Medulla oblongata (tissue), 1 donor: ENCODE data around the gene AMBRA1.
A peak's percentile ranks its signal among the peaks of the same experiment; 100 is the strongest.

Experiments
- DNase-seq: peaks from one replicate; pipeline ENCODE4 v3.0.0-alpha.2; 2015; ENCODE audit errors: extremely low spot score

AMBRA1 gene

DNA sequence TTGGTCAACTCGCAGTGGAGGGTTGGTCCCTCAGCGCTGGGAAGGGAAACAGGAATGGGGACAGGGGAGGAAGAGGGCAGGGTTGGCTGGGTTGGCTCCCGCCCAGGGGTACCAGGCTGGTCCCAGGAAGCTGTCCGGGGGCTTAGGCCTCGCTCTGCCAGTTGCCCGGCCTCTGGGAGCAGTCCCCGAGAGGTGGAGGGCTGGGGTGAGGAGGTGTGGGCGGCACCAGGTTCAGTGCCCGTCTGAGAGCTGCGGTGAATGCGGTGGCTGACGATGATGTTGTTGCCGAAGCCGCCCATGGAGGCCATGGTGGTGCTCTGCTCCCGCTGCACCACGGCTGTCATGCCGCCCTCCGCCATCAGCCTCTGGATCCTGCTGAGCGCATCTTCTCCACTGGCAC is 196.3 kb downstream of the AMBRA1 start:
- no peak for DNase-seq

DNA sequence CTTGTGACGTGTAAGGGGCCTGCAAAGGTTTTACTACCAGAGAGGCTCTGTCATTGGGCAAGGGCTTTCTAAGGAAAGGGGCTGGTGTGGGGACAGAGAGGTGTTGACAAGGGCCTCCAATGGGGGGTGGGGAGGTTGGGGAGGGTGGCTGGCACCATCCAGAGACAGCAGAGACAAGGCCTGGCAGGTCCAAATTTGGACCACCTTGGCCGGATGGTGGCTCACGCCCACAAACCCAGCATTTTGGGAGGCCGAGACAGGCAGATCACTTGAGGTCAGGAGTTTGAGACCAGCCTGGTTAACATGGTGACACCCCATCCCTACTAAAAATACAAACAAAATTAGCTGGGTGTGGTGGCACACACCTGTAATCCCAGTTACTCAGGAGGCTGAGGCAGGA is 200.1 kb downstream of the AMBRA1 start:
- no peak for DNase-seq

DNA sequence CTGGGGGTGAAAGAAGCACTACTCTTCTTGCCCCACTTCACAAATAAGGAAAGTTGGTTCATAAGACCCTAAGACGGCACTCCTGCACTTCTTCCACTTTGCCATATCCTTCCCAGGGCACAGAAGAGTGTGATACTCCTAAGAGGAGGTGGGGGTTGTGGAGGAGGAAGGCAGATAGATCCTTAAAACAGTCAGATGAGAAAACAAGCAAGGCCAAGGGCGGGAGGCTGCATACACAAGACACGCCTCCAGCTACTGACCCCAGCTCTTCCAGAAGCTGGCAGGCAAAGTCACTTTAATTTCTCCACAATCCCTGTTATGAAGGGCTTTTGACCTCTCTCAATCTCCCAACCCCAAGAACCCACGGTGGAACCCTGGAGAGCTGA is 200.6 kb downstream of the AMBRA1 start:
- DNase-seq = no peak

- DNase-seq = peak; percentile 77
Observed at GRCh38 chr11:46392421-46393230, 201.2 kb downstream of the AMBRA1 start.

- no peak for DNase-seq
Observed at GRCh38 chr11:46391578-46392420, 202.0 kb downstream of the AMBRA1 start, which contains the start of gene CHRM4. Gene CHRM4, minus strand, starts transcription at chr11:46391776. Its CDS starts 5,219 bp downstream, at chr11:46386557.

DNA sequence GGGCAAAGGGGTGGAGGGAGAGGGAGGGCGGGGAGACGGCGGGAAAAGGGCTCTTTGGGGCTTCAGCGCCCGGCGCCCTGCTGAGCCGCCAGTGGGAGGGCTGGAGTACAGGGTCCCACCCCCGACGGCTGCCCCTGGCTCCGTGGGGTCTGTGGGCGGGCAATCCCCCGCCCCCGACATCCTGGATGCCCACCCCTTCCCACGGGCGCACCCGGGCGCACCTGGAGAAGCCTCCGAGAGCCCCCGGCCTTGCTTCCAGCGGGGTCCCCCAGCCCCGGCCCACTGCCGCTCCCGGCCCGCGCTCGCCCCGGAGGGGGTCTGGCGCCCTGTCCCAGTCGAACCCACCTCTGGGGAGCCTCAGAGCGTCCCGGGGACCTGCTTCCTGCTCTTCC is 202.6 kb downstream of the AMBRA1 start:
- DNase-seq = no peak

DNA sequence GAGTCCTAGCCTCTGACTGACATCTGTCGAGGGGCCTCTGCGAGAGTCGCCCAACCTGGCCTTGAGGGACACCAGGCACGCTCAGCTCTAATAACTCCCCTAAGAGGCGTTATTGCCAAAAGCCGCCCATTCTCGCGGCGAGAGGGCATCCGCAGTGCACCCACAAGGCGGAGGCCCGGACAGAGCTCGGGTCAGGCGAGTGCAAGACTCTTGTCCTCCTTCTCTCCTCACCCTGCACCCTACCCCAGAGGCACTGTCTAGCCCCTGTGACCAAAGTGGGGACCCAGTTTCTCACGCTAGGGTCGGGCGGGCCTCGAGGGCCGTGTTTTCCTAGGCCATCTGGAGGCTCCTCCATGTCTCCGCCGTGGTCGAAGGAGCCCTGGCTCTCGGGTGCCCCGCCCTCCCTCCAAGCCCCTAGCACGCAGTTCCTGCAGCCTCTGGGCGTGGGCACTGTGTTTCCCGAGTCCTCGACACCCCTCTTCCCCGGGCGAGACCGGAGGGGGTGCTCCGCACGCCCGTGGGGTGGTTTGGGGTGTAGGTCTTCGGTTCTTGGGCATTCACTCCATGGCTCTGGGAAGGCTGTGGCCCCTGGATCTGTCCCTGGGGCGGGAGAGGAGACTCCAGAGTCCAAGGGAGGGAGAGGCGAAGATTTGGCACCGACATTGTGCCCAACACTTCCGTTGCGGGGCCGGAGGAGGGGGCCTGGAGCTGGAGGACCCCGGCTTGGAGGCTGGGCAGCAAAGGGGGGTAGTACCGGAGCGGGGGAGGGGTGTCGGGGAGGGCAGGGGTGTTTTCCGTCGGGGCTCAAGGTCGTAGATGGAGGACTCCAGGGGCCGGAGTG is 203.3 kb downstream of the AMBRA1 start:
- DNase-seq = no peak

DNA sequence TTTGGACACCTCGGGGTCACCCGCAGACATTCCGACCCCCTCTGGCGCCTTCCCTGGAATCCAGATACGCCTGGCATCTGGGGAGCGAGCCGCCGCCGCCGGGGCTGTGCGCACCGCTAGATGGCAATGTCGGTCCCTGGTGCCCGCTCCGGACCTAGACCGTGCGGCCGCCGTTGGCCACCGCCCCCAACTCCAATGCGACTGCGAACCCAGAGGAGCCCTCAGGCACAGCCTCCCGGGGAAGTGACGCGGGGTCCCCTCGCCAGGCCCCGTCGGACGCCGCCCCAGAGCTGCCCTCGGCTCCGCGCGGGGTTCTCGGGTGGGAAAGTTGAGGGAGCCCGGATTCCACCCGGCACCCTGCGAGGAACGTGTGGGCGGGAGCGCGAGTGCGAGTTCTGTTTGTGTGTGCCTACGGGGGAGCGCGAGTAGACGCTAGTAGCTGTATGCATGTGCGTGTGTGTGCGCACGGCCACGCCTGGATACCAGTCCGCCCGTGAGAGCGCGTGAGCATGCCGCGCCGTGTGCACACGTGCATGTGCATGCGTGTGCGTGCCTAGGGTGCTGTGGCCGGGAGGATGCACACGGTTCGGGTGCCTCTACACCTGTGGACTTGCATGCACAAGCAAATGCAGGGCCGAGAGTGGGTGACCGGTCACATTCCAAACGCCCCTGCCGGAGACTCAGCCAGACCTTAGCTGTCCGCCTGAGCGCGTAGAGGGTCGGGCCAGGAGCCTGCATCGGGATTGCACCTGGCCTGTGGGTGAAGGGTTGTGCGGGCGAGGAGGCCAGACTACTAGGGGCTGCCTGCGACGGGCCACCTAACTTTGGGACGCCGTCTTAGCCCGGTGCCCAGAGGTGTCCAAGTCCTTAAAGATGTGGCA is 204.1 kb downstream of the AMBRA1 start:
- peak; percentile 49 for DNase-seq

- DNase-seq = no peak
Observed at GRCh38 chr11:46388619-46389449, 205.0 kb downstream of the AMBRA1 start.

GRCh38 chr11:46387919-46388618 is 205.8 kb downstream of the AMBRA1 start:
- DNase-seq = no peak

- DNase-seq = no peak
Observed at GRCh38 chr11:46387456-46387855, 206.4 kb downstream of the AMBRA1 start.

- DNase-seq = no peak
Observed at GRCh38 chr11:46386674-46387073, 207.1 kb downstream of the AMBRA1 start.

DNA sequence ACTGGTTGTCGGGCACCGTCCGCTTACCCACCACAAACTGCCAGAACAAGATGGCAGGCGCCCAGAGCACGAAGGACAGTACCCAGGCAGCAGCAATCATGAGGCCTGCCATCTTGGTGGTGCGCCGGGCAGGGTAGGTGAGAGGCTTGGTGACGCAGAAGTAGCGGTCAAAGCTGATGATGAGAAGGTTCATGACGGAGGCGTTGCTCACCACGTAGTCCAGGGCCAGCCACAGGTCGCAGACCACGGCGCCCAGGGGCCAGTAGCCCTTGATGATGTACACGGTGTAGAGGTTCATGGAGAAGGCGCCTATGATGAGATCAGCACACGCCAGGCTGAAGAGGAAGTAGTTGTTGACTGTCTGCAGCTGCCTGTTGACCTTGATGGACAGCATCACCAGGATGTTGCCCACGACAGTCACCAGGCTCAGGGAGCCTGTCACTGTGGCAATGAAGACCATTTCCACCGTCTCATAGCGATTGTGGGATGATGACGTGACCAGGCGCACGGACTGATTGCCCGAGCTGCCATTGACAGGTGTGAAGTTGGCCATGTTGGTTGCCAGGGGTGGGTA is 207.7 kb downstream of the AMBRA1 start:
- no peak for DNase-seq

GRCh38 chr11:46385169-46386004 is 208.4 kb downstream of the AMBRA1 start:
- DNase-seq = no peak

- DNase-seq = no peak
Observed at GRCh38 chr11:46383974-46384701, 209.7 kb downstream of the AMBRA1 start.

GRCh38 chr11:46383404-46383758 is 210.4 kb downstream of the AMBRA1 start:
- no peak for DNase-seq

DNA sequence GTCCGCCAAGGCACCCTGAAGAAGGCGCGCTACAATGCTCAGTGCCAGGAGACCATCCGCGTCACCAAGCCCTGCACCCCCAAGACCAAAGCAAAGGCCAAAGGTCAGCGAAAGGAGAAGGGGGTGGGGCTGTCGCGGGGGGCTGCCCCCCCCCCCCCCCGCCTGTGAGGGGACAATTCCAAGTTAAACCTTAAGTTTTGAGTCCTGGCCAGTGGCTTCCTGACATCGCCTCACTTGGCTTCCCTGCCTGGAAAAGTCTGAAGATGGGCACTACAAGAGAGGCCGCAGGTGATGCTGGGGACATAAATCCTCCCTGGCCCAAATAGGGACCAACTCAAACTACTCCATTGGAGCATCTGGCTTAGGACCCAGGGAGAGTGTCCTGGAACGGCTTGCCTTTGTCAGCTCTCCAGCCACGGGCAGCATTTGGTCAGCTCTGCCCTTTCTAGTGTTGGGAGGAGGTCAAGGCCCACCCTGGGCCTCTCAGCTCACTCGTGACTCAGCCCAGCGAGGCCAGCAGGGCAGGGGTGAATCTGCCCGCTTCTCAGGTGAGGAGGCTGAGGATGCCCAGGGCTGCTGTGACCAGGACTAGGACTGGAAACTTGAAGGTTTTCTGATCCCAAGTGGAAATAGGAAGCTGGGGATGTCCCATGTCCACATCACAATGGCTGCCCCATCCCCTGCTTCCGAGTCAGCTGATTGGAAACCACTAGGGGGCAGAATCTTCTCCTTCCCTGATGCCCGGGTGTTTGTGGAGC is 211.0 kb downstream of the AMBRA1 start:
- peak; percentile 58 for DNase-seq
